Measurements from ENCODE around the gene ATP6V0A1.
A peak's percentile ranks its signal among the peaks of the same experiment; 100 is the strongest.
"Not testable (repeated sequence)": the region's sequence is repeated elsewhere in the genome, so short reads cannot be mapped to it uniquely, and the experiment has no call there.

The ATP6V0A1 gene

DNA sequence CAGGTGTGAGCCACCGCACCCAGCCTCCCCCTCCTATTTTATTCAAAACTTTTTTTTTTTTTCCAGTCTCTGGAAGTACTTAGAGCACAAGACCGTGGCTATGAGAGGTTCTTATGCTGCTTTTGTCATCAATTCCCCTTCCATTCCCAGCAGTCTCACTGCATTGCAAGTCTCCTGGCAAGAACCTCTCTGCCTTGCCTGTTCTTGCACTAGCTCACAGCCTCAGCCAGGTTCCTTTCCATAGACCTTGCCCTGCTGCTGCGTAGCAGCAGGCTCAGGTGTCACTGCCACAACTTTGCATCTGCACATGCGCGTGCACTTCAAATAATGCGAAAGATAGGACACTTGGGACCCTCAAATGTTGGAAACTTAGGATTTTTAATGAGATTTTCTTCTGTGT is 15.6 kb downstream of the ATP6V0A1 start:
- no peak for DNase-seq (ENCODE audit: insufficient read length, low spot score)
- FAIRE-seq: no peak

DNA sequence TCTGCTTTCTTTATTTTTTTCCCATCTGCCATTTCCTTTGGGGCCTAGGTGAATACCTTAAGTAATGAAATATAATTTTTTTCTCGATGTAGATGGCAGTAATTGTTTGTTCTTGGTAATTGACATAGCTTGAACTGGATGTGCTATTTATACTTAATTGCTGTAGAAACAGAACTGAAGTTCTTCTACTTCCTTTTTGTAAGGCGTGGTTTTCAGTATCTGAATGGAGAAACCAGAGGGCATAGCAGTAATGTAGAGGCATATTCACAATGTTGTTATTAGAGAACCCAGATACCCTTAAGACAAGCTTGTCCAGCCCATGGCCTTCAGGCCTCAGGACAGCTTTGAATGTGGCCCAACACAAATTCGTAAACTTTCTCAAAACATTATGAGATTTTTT is 16.4 kb downstream of the ATP6V0A1 start:
- FAIRE-seq (peak; percentile 21), DNase-seq (ENCODE audit: insufficient read length, low spot score) (no peak)

DNA sequence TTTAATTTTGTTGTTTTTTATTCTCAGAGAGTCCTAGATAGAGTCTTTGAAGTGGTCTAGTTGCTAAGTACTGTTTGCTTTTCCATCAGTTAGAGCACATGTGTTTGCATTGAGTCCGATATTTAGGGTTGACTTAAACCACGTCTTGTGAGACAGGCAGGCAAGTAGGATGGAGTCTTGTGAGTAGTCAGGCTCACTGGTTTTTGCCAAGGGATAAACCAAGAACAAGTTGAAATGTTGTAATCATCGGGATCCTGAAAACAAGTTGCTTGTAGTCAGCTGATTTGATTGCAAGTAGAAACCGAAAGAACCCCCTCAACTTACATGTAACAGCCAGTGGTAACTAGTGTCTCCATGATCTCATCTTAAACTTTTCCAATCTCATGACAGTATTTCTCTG is 17.2 kb downstream of the ATP6V0A1 start:
- no peak for DNase-seq (ENCODE audit: insufficient read length, low spot score)
- no peak for FAIRE-seq

DNA sequence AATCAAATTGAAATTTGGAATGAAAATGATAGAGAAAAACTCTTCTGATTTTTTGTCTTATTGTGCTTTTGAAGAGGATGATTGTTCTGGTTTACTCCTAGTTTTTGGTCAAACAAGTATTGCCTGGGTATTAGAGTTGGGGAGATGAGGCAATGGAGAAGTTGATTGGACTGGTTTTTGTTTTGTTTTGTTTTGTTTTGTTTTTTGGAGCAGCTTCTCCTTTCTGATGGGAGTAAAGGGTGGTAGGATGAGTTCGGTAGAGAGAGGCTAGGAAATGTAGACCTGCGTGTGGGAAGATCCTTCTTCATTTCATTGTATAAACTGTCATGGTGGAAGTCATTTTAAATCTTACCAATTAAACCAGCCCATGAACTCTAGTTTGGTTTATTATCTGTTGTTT is 17.7 kb downstream of the ATP6V0A1 start:
- FAIRE-seq (no peak), DNase-seq (ENCODE audit: insufficient read length, low spot score) (no peak)

DNA sequence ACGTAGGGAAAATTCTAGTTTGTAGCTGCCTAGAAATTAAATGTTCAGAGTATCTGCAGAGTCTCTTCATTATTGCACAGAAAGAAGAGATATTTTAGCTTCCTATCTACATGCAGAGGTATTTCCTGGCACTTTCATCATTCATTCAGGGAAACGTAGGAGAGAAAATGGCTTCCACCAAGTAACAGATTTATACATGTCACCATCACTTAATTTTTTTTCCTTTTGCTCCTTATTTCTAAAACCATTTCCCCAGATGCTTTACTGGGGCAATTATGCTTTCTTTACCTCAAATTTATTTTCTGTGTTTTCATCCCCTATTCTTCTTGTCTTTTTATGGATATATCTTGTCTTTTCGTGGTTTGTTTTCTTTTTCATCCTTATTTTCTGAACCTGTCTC is 18.5 kb downstream of the ATP6V0A1 start:
- DNase-seq (ENCODE audit: insufficient read length, low spot score): no peak
- no peak for FAIRE-seq

DNA sequence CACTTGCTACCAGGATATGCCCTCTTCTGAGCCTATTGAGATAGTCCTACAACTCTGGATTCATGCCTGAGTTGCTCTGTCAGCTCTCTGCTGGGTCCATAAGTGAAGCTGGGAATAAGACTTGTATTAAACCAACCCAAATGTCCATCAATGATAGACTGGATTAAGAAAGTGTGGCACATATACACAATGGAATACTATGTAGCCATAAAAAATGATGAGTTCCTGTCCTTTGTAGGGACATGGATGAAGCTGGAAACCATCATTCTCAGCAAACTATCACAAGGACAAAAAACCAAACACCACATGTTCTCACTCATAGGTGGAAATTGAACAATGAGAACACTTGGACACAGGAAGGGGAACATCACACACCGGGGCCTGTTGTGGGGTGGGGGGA is 19.1 kb downstream of the ATP6V0A1 start:
- DNase-seq (ENCODE audit: insufficient read length, low spot score); FAIRE-seq: not testable (repeated sequence)

DNA sequence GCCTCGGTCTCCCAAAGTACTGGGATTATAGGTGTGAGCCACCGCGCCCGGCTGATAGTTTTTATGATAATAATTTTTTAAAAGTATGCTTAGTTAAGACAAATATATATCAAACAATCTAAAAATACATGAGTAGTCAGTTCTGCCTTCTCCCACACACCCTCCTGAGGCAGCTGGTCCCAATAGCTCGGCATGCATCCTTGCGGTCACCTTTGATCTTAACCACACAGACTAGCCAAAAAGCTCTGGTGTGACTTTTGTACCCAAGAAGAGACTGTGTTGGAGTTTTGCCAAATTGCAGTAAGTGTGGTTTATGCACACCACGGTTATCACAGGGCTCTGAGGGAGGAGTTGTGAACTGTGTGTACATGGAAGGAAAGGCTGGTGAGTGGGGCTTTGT is 25.6 kb downstream of the ATP6V0A1 start:
- DNase-seq (ENCODE audit: insufficient read length, low spot score): no peak
- FAIRE-seq: no peak

DNA sequence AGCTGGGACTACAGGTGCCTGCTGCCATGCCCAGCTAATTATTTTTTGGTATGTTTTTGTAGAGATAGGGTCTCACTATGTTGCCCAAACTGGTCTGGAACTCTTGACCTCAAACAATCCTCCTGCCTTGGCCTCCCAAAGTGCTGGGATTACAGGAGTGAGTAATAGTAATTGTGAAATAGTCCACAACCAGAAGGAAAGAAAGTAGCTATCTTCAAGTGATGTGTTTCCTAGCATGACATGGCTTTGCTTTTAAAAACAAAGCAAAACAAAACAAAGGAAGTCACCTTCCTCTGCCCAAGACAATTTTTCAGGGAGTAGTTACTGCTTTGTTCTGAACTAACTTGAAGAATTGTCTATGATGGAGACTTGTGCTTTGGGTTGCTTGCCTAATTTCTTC is 27.0 kb downstream of the ATP6V0A1 start:
- DNase-seq (ENCODE audit: insufficient read length, low spot score): no peak
- no peak for FAIRE-seq

DNA sequence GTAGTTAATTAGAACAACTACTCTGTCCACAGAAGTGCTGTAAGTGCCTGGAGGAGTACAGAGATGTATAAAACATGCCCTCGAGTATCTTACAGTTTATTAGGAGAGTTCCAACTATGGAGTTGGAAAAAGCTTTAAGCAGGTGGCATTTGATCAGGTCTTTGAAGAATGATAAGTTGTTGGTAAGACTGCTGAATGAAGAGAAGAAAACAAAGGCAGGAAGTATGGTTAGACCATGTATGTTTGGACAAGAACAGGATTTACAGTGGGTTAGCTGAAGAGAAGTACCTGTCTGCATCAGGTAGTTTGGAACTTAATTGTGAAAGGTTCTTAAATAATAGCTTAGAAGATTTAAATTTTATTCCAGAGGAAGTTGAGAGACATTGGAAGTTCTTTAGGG is 29.4 kb downstream of the ATP6V0A1 start:
- DNase-seq (ENCODE audit: insufficient read length, low spot score) (no peak), FAIRE-seq (no peak)

DNA sequence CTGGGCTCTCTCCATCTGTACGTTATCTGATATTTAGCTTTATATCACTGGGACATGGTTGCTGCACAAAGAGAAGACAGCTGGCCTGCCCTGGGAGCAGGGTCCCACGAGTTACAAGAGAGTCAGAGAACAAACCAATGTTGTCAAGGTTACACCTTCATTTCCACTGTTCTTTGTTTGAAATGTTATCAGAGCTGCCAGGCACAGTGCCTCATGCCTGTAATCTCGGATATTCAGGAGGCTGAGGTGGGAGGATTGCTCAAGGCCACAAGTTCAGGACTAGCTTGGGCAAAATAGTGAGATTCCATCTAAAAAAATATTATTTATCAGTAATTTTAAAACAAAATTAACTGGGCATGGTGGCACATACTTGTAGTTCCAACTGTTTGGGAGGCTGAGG is 34.6 kb downstream of the ATP6V0A1 start:
- no peak for FAIRE-seq
- DNase-seq (ENCODE audit: insufficient read length, low spot score): no peak

DNA sequence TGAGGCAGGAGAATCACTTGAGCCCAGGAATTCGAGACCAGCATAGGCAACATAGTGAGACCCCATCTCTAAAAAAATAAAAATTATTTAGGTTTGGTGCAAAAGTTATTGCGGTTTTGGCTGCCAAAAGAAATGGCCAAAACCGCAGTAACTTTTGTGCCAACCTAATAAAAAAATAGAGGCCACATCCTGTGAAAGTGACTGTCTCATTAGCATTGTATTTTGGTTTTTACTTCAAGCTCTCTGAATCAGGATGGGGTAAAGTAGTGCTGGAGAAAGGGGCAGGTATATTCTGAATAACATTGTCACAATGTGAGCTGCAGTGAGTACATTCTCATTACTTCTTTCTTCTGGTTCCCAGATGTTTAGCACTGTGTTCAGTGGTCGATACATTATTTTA is 36.0 kb downstream of the ATP6V0A1 start:
- FAIRE-seq: no peak
- DNase-seq (ENCODE audit: insufficient read length, low spot score): no peak

DNA sequence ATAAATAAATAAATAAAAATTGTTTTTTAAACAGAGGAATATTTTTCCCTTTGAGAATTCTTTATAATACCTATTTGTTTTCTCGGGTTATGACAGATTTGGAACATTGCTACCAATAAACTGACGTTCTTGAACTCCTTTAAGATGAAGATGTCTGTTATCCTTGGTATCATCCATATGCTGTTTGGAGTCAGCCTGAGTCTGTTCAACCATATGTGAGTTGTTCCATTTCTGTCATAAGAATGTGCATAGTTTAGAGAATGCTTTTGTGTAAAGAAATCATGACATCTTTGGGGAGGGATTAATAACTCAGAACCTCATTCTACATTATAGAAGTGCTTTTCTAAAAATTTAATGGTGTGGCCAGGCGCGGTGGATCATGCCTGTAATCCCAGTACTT is 40.1 kb downstream of the ATP6V0A1 start:
- no peak for DNase-seq (ENCODE audit: insufficient read length, low spot score)
- FAIRE-seq: no peak

DNA sequence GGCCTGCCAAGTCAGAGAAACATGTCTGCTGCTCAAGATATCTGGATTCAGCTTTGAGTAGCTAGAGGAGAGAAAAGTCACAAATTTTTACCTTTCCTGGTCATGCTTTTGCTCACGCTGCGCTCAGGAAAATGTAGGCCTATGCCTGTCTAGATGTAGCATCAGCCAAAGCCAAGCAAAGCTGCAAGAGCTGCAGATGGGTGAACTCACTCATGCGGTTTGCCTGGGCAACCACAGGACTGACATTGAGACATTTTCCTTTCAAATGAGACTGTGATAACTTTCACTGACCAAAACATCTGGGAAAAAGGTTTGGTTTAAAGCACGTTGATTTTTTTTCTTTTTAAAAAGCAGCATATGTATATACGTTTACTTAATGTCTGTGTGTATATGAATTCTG is 43.4 kb downstream of the ATP6V0A1 start:
- no peak for FAIRE-seq

DNA sequence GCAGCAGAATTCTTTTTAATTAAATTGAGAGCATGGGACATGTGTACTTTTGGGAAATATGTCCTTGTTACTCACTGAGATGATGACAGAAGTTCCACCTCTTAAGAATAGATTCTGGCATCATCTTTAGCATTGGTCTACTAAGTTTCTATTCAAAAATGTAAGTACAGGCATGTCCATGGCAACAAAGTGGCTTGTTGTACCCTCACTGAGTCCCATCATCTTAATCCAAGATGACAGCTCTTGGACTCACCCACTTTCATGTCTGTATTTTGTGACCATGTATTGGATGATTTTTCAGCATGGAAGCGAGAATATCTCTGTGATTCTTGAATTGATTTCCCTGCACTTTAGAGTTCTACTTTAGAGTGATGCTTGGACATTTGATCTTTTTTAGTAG is 44.2 kb downstream of the ATP6V0A1 start:
- FAIRE-seq: no peak
- DNase-seq (ENCODE audit: insufficient read length, low spot score): no peak

More for the DNA sequence above, 43.4 kb downstream of the ATP6V0A1 start:
- no peak for DNase-seq (ENCODE audit: insufficient read length, low spot score)

DNA sequence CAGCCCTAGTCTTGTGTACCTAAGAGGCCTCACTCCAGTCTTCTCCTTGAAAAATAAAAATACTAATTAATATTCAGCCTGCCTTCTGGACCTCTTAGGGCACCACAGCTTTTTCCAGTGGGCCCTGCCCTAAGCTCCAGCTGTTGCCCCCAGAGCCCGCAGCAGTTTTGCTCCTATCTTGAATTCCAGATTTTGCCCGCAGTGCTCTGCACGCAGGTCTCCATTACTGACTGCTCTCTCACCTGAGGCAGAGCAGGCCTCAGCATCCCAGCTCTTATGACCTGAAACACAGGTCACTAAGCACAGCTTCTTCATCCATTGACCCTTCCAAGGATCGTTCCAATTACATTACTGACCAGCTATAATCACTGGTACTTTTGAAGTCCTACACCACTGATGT is 49.0 kb downstream of the ATP6V0A1 start:
- no peak for DNase-seq (ENCODE audit: insufficient read length, low spot score)
- no peak for FAIRE-seq

DNA sequence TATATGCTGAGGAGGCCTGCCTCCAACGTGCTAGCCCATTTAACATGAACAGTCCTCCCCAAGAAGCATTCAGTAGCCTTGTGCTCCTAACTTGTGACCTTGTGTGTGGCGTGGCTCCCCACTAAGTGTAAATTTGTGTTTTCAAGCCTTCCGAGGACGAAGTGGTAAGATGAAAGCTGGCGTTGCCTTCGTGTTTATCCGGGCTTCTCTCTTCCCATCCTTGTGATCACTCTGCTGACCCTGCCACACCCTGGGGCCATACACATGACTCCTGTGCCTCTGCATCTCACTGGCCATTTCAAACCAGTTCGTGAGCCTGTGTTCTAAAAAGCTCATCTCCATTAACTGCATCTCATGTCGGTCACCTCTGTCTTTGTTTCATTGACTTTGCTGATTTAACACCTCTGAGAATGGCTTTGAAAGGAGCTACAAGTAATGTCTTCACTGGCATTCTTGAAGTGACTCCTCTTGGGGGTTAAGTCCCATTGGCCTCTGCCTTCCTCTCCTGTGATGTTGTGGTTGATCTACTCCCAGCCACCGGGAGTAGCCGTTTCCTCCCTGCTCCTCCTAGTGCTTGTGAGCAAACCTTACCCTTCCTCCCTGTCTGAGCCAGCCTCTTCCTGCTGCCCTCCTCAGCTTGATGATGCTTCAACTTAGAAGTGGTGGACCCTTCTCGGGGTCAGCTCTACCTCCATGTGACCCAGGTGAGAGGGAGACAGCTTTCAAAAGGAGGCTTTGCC is 49.9 kb downstream of the ATP6V0A1 start:
- DNase-seq (ENCODE audit: insufficient read length, low spot score) (no peak), FAIRE-seq (no peak)

DNA sequence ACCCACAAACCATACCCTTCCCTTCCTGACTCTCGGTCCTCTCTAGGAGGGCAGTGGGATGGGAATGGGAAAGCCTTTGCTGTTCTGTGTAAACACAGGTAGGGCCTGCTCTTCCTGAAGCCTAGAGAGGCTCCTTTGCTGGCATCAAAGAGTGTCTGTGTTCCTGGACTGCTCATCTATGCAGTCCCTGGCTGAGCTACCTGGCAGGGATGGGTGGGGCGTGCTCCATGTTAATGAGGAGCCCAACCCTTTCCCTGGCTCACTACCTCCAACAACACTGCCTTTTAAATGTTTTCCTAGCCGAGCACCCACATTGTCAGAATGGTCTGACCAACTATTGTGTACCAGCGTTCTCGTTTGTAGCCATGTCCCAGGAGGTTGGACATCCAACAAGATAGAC is 50.7 kb downstream of the ATP6V0A1 start:
- DNase-seq (ENCODE audit: insufficient read length, low spot score) (no peak), FAIRE-seq (no peak)

DNA sequence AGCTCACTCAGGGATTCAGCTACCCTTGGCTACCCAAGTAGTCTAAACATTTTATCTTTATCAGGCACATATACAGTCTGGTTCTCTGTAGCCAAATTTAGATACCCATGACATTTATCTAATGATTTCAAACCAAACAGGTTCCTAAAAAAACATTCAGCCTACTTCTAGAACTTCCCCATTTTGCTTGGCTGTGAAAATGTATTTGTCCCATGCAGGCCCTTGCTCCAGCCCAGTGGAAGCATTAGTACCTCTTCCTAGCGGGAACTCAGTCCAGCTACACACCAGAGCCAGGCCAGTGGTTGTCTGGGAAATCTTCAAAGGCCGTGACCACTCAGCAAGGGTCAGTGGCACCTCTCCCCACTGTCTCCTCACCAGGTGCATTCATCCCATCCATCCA is 51.2 kb downstream of the ATP6V0A1 start:
- FAIRE-seq (peak; percentile 26), DNase-seq (ENCODE audit: insufficient read length, low spot score) (no peak)

DNA sequence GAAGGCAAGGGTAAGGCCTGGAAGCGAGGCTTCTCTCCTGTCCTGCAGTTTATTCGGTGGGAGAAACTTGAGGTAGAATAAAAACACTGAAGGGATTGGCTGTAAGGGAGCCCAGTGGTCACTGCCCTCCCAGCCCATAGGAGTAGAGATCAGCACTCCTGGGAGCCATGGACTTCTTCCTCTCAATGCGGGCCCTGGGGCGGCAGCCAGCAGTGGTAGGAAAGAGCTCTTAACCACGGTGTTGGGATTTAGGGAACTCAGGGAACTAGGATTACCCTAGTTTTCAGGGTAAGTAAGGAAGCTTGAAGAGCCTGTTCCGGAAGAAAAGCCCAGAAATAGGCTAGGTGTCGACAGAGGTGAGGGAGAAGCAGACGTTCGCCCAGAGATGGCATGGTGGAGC is 53.6 kb downstream of the ATP6V0A1 start:
- no peak for FAIRE-seq

DNA sequence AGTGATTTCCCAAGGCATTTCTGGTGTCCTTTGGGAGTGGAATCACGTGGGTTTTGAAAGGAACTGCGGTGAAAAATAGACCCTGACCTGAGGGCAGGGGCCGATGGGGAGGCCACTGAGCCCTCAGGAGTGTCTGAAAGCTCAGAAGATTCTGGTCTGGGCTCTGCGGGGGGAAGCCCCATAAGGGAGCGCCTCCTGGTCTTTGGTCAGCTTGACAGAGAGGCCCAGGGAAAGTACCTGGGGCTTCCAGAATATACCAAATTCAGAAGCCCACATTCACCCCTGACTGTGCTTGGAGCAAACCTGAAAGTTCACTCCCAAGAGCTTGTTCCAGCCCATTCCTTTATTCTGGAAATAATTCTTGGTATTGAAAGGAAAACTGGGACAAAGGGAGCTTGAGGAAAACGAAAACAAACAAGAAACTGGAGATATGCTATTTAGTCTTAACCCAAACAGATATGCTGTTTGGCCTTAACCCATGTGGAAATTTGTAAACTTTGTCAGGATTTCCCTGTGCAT is 54.1 kb downstream of the ATP6V0A1 start:
- DNase-seq (ENCODE audit: insufficient read length, low spot score) (no peak), FAIRE-seq (no peak)

More for the DNA sequence above, 53.6 kb downstream of the ATP6V0A1 start:
- no peak for DNase-seq (ENCODE audit: insufficient read length, low spot score)

DNA sequence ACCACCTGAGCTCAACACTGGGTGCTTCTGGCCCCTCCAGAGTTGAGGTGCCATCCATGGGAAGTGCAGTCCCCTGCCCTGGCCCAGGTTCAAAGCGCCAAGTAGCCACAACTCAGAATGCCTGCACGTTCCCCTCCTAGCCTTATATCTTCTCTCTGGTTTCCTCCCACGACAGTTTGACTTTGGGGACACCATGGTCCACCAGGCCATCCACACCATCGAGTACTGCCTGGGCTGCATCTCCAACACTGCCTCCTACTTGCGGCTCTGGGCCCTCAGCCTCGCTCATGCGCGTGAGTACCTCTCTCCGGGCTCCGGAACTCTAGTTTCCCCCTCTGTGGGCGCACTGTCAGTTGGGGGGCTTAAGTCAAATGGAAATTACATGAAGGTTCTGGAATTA is 55.0 kb downstream of the ATP6V0A1 start:
- FAIRE-seq (no peak), DNase-seq (ENCODE audit: insufficient read length, low spot score) (no peak)

DNA sequence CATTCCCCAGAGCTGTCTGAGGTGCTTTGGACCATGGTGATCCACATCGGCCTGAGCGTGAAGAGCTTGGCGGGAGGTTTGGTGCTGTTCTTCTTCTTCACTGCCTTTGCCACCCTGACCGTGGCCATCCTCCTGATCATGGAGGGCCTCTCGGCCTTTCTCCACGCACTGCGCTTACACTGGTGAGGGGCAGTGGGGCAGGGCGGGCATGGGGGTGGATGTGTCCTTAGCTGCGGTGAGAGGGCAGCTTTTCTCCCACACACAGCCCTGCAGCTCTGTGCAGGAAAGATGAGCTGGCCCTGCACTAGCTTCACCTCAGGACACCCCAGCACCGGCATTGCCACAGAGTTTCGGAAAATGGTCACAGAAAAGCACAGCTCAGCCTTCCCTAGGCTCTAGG is 55.6 kb downstream of the ATP6V0A1 start:
- DNase-seq (ENCODE audit: insufficient read length, low spot score) (no peak), FAIRE-seq (no peak)

DNA sequence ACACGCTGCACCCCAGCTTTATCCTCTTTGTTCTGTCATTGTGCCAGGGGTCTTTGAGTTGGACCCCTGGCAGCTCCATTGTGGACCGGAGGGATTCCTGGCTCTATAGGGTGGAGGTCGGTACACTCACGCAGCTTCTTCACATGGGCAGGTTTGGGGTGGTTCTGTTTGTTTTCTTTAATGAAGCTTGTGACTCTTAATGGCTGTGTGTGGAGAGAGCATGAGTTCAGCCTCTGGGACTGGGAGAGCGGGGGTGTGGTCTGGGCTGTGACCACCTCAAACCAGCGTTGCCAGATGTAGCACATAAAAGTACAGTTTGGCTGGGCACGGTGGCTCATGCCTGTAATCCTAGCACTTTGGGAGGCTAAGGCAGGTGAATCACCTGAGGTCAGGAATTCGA is 56.2 kb downstream of the ATP6V0A1 start:
- FAIRE-seq: no peak
- no peak for DNase-seq (ENCODE audit: insufficient read length, low spot score)
